Measurements from ENCODE around the gene MYL3. TPM values are rescaled to one million over a fixed set of nuclear protein-coding genes. Genes with fewer than 3 reads are reported as not detected.

Gene MYL3
- total RNA-seq, 3 donors from 2014 or later, result 5.9 to 8.5 (median 6.2) TPM

GRCh38 chr3:46866720-46867549 lies 3.7 kb upstream of the MYL3 start:
- Histone ChIP-seq H3K4me3 (peak overlapping the region in 1 of 3 donors; percentile 36), H3K9me3 (no peaks in the 10 kb centered on the region), H3K36me3 (no peaks in the 10 kb centered on the region), H3K4me1 (peaks cover 10 to 30% of the 10 kb centered on the region in 2 donors), H3K27me3 (no peaks in the 10 kb centered on the region), H3K27ac (peak overlapping the region; percentile 54 to 84)
- DNase-seq (ENCODE audit: low spot score in 2 of 2), result peak in 1 of 2 donors; percentile 78
- no peak for TF ChIP-seq POLR2AphosphoS5 (IDR thresholded peaks at IDR 0.05)
- TF ChIP-seq POLR2A (IDR thresholded peaks at IDR 0.05), result no peak
- peak; percentile 71 to 77 (median 74) for TF ChIP-seq CTCF (IDR thresholded peaks at IDR 0.05)
- intact Hi-C loops (cut with DNase I; ENCODE audit: low total_unique reads), result no loop called here

GRCh38 chr3:46866032-46866595 lies 2.9 kb upstream of the MYL3 start:
- no peak for DNase-seq (ENCODE audit: low spot score in 2 of 2)
- intact Hi-C loops (cut with DNase I; ENCODE audit: low total_unique reads), result no loop called here

GRCh38 chr3:46865546-46865945 lies 2.3 kb upstream of the MYL3 start:
- Histone ChIP-seq H3K9me3 (no peaks in the 10 kb centered on the region), H3K36me3 (no peaks in the 10 kb centered on the region), H3K27ac (peak overlapping the region; percentile 82 to 84), H3K4me1 (peaks cover 10 to 30% of the 10 kb centered on the region in 2 donors), H3K27me3 (no peaks in the 10 kb centered on the region), H3K4me3 (no peak overlapping the region)
- no peak for DNase-seq (ENCODE audit: low spot score in 2 of 2)
- TF ChIP-seq POLR2AphosphoS5 (IDR thresholded peaks at IDR 0.05) (no peak), POLR2A (IDR thresholded peaks at IDR 0.05) (no peak), CTCF (IDR thresholded peaks at IDR 0.05) (no peak)
- intact Hi-C loops (cut with DNase I; ENCODE audit: low total_unique reads), result no loop called here

More at GRCh38 chr3:46866032-46866595, 2.9 kb upstream of the MYL3 start:
- Histone ChIP-seq H3K4me1 (peaks cover 10 to 30% of the 10 kb centered on the region in 2 donors), H3K36me3 (no peaks in the 10 kb centered on the region), H3K27me3 (no peaks in the 10 kb centered on the region), H3K4me3 (no peak overlapping the region), H3K27ac (peak overlapping the region; percentile 82 to 84), H3K9me3 (no peaks in the 10 kb centered on the region)
- TF ChIP-seq POLR2AphosphoS5 (IDR thresholded peaks at IDR 0.05) (no peak), POLR2A (IDR thresholded peaks at IDR 0.05) (no peak), CTCF (IDR thresholded peaks at IDR 0.05) (no peak)

GRCh38 chr3:46865031-46865507 lies 1.8 kb upstream of the MYL3 start:
- TF ChIP-seq CTCF (IDR thresholded peaks at IDR 0.05) (no peak), POLR2A (IDR thresholded peaks at IDR 0.05) (no peak), POLR2AphosphoS5 (IDR thresholded peaks at IDR 0.05) (peak in 2 of 3 donors; percentile 19 to 60)
- Histone ChIP-seq H3K27ac (peak overlapping the region; percentile 82 to 84), H3K4me1 (peaks cover 10 to 30% of the 10 kb centered on the region in 2 donors), H3K36me3 (no peaks in the 10 kb centered on the region), H3K9me3 (no peaks in the 10 kb centered on the region), H3K27me3 (no peaks in the 10 kb centered on the region), H3K4me3 (no peak overlapping the region)
- peak in 1 of 2 donors; percentile 79 for DNase-seq (ENCODE audit: low spot score in 2 of 2)
- intact Hi-C loops (cut with DNase I; ENCODE audit: low total_unique reads), result no loop called here

Measured in breast epithelium (tissue), 4 donors.